D721Med (cell line): ENCODE measurements around the gene NECTIN1.

Experiments used
- DNase-seq: peaks from one replicate; pipeline ENCODE4 v3.0.0; 2011; ENCODE audit warnings: low spot score; ENCODE audit not compliant: insufficient read length
- FAIRE-seq: peaks from 2 replicates; lab custom pipeline; 2011; peaks lifted over from hg19 to GRCh38; lab: Jason Lieb, UNC
- CTCF ChIP-seq: IDR thresholded peaks from 2 replicates; pipeline ENCODE4 v1.5.1; 2012; ENCODE audit warnings: mild to moderate bottlenecking, control low read depth; ENCODE audit not compliant: insufficient read depth; ENCODE audit errors: missing control alignments

The NECTIN1 gene

GRCh38 chr11:119692540-119692820, 36.5 kb downstream of the NECTIN1 start:
- DNase-seq (no peak), FAIRE-seq (no peak)
- TF ChIP-seq CTCF, result no peak

DNA sequence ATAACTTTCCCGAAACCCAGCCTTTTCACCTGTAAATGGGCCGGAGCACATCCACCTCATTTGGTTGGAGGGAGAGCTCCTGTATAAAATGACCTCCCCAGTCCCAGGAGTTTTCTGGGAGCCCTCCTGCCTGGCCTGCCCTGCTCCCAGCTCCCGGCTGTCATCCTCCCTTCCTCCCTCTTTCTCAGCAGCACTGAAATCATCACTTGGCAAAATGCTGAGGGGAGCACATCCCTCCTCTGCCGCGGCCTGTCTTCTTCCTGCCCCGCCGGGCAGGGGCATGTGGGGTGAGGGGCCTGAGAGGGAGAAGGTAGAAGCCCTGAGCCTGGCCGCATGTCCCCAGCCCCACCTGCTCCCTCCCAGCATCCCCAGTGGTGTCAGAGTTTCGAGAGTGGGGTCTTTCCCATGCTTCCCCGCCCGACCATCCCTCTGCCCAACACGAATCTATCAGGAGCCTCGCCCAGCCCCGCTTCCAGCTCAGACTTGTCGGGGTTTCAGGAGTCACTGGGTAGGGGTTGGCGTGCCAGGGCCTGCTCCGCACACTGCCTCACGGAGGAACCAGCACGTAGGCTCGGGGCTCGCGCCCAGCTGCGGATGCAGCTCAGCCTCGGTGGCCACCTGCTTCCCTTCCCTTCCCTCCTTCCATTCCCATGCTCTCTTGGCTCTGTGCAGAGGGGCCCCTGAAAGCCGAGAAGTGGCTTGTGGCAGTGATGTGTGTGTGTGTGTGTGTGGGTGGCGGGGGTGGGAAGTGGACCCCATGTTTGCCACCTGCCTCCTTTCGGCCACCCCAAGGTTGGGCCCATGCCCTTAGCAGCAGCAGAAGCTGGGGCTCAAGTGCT, 37.1 kb downstream of the NECTIN1 start:
- no peak for FAIRE-seq
- DNase-seq, result no peak
- no peak for TF ChIP-seq CTCF

- no peak for TF ChIP-seq CTCF
- FAIRE-seq, result no peak
- no peak for DNase-seq
Observed at GRCh38 chr11:119691020-119691666, 37.9 kb downstream of the NECTIN1 start.

- DNase-seq (no peak), FAIRE-seq (no peak)
- TF ChIP-seq CTCF, result no peak
Observed at GRCh38 chr11:119689302-119689701, 39.7 kb downstream of the NECTIN1 start.

GRCh38 chr11:119688356-119688755, 40.6 kb downstream of the NECTIN1 start:
- TF ChIP-seq CTCF, result no peak
- FAIRE-seq, result no peak
- no peak for DNase-seq

- DNase-seq (no peak), FAIRE-seq (no peak)
- no peak for TF ChIP-seq CTCF
Observed at GRCh38 chr11:119687373-119688046, 41.5 kb downstream of the NECTIN1 start.
